Neutrophil (primary cell): ENCODE results near the gene RAB26.

Experiments used
- H3K27ac ChIP-seq: fragments of 200-600 bp; sonication (generic); 2 replicates; pipeline ENCODE4 v1.5.1; 2016; ENCODE audit warnings: mild to moderate bottlenecking, moderate library complexity
- H3K27me3 ChIP-seq: fragments of 200-600 bp; sonication (generic); 2 replicates; pipeline ENCODE4 v1.6.0; 2016; ENCODE audit warnings: mild to moderate bottlenecking
- H3K36me3 ChIP-seq: fragments of 200-600 bp; sonication (generic); 2 replicates; pipeline ENCODE4 v1.5.1; 2017
- H3K4me1 ChIP-seq, 2 experiments: fragments of 200-600 bp in 1 of 2; sonication (generic) in 1 of 2; 1 replicate in 1 of 2; 2 replicates in 1 of 2; pipeline versions ENCODE4 v1.5.1 to v1.6.1; 2013 to 2016; ENCODE audit warnings: low read depth in 1 of 2, low read length in 1 of 2, mild to moderate bottlenecking in 1 of 2, moderate library complexity in 1 of 2; ENCODE audit not compliant: control insufficient read depth in 1 of 2, insufficient read depth in 1 of 2
- H3K4me3 ChIP-seq, 2 experiments: fragments of 200-600 bp in 1 of 2; sonication (generic) in 1 of 2; 1 replicate in 1 of 2; 2 replicates in 1 of 2; pipeline ENCODE4 v1.5.1; 2013 to 2016; ENCODE audit warnings: low read depth in 1 of 2, low read length in 1 of 2, mild to moderate bottlenecking in 1 of 2, moderate library complexity in 1 of 2
- H3K9me3 ChIP-seq: fragments of 200-600 bp; sonication (generic); 2 replicates; pipeline ENCODE4 v1.5.1; 2016
- CTCF ChIP-seq: fragments of 200-600 bp; sonication (generic); IDR thresholded peaks from 2 replicates; pipeline ENCODE4 v1.5.1; 2016; ENCODE audit warnings: antibody characterized with exemption

The RAB26 gene

GRCh38 chr16:2171601-2172178 is 23.3 kb downstream of the RAB26 start:
- H3K27me3 ChIP-seq = no peaks in the 10 kb centered on the region
- H3K27ac ChIP-seq = no peak overlapping the region
- peaks cover 98% of the 10 kb centered on the region for H3K36me3 ChIP-seq
- TF ChIP-seq CTCF = no peak
- no peak overlapping the region for H3K4me3 ChIP-seq
- H3K9me3 ChIP-seq = no peaks in the 10 kb centered on the region
- no peaks in the 10 kb centered on the region for H3K4me1 ChIP-seq

- Histone ChIP-seq H3K27me3 (no peaks in the 10 kb centered on the region), H3K9me3 (no peaks in the 10 kb centered on the region), H3K36me3 (peaks cover 99% of the 10 kb centered on the region), H3K4me1 (no peaks in the 10 kb centered on the region), H3K27ac (no peak overlapping the region), H3K4me3 (no peak overlapping the region)
- no peak for TF ChIP-seq CTCF
Measured at GRCh38 chr16:2172688-2173335, 24.4 kb downstream of the RAB26 start.

GRCh38 chr16:2173366-2173765 is 24.9 kb downstream of the RAB26 start:
- TF ChIP-seq CTCF = no peak
- Histone ChIP-seq H3K4me1 (no peaks in the 10 kb centered on the region), H3K36me3 (peaks cover 98% of the 10 kb centered on the region), H3K4me3 (no peak overlapping the region), H3K27ac (no peak overlapping the region), H3K9me3 (no peaks in the 10 kb centered on the region), H3K27me3 (peaks cover 3% of the 10 kb centered on the region)

GRCh38 chr16:2173916-2174315 is 25.5 kb downstream of the RAB26 start:
- Histone ChIP-seq H3K27me3 (peaks cover 8% of the 10 kb centered on the region), H3K27ac (no peak overlapping the region), H3K4me3 (no peak overlapping the region), H3K4me1 (no peaks in the 10 kb centered on the region), H3K9me3 (no peaks in the 10 kb centered on the region), H3K36me3 (peaks cover 94% of the 10 kb centered on the region)
- no peak for TF ChIP-seq CTCF

GRCh38 chr16:2174396-2175131 is 26.1 kb downstream of the RAB26 start:
- Histone ChIP-seq H3K36me3 (peaks cover 88% of the 10 kb centered on the region), H3K4me1 (no peaks in the 10 kb centered on the region), H3K27me3 (peaks cover 13% of the 10 kb centered on the region), H3K27ac (no peak overlapping the region), H3K9me3 (no peaks in the 10 kb centered on the region), H3K4me3 (no peak overlapping the region)
- TF ChIP-seq CTCF = no peak
